SH-SY5Y (cell line): ENCODE results near the gene TTBK1.

Experiments used
- GATA2 ChIP-seq: IDR thresholded peaks from 2 replicates; pipeline ENCODE4 v1.6.1; 2011; ENCODE audit warnings: mild to moderate bottlenecking, low read depth, low read length
- GATA3 ChIP-seq: IDR thresholded peaks from 2 replicates; pipeline ENCODE4 v1.6.1; 2011; ENCODE audit warnings: low read depth, mild to moderate bottlenecking, low read length, moderate library complexity

DNA sequence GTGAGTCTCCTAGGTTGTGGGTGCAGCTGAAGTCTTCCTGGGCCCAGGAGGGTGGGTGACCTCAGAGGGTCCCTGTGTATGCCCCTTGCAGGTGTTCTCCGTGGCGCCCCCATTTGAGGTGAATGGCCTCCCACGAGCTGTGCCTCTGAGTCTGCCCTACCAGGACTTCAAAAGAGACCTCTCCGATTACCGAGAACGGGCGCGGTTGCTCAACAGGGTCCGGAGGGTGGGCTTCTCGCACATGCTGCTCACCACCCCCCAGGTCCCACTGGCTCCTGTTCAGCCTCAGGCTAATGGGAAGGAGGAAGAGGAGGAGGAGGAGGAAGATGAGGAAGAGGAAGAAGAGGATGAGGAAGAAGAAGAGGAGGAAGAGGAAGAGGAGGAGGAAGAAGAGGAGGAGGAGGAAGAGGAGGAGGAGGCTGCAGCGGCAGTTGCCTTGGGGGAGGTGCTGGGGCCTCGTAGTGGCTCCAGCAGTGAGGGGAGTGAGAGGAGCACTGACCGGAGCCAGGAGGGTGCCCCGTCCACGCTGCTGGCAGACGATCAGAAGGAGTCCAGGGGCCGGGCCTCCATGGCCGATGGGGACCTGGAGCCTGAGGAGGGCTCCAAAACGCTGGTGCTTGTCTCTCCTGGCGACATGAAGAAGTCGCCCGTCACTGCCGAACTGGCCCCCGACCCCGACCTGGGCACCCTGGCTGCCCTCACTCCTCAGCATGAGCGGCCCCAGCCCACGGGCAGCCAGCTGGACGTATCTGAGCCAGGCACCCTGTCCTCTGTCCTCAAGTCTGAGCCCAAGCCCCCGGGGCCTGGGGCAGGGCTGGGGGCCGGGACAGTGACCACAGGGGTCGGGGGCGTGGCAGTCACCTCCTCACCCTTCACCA is 39.6 kb downstream of the TTBK1 start:
- TF ChIP-seq GATA3 (no peak), GATA2 (no peak)
